Esophagus squamous epithelium (tissue), 4 donors: Measurements from ENCODE around the gene SLC17A7.

Experiments used
- CTCF ChIP-seq, 6 experiments: fragments of 450-650 bp in 4 of 6; fragments of 200-600 bp in 2 of 6; sonication (generic) in 2 of 6; IDR thresholded peaks; one replicate each; pipeline ENCODE4 v1.5.1; 2016 to 2019; ENCODE audit warnings: antibody characterized with exemption in 6 of 6, mild to moderate bottlenecking in 4 of 6, moderate library complexity in 4 of 6
- POLR2A ChIP-seq, 4 donors: fragments of 450-650 bp; IDR thresholded peaks; one replicate each; pipeline ENCODE4 v1.6.1; 2017; ENCODE audit warnings: antibody characterized with exemption in 4 of 4, mild to moderate bottlenecking in 4 of 4, moderate library complexity in 3 of 4

DNA sequence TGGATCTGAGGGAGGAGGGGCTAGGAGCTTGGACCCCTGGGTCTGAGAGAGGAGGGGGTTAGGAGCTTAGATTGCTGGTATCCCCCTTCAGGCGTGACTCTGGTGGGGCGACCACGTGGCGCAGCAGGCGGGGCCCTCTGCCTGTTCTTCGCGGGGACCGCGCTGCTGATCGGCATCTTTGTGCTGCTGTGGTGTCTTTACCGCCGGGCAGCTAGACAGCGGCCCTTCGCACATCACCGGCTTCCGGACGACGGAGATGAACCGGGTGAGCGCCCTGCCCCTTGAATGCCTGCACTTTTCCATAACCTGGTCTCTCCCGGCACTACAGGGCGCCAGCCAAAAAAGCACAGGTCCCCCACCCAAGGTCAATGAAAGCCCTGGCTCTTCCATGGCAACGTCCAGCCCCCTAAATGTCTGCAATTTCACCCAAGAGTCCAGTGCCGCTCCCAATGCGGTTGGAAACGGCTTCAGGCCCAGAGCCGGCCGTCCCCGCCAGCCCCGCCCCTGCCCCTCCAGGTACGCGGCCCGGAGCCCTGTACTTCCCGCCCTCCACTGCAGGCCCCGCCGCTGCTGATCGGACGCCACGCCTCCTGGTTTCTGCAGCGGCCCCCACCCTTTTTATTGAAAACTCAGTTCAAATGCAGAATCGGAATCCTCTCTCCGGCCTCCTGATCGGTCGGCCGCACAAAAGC, 13.3 kb downstream of the SLC17A7 start:
- no peak for TF ChIP-seq CTCF (IDR thresholded peaks at IDR 0.05)
- TF ChIP-seq POLR2A (IDR thresholded peaks at IDR 0.05): no peak
